HepG2 (cell line): ENCODE results near the gene SCFD1. TPM values are rescaled to one million over a fixed set of nuclear protein-coding genes. Genes with fewer than 3 reads are reported as not detected.

Source experiments
- BATF2 ChIP-seq: sonication (generic); formaldehyde crosslinking; IDR thresholded peaks from 2 replicates; pipeline ENCODE4 v1.8.0; 2022; ENCODE audit warnings: mild to moderate bottlenecking, missing genetic modification reagents, moderate library complexity
- ESRRA ChIP-seq: sonication (generic); formaldehyde crosslinking; IDR thresholded peaks from 2 replicates; pipeline ENCODE4 v1.5.1; 2020; ENCODE audit warnings: mild to moderate bottlenecking, low read depth, missing genetic modification reagents
- ETS1 ChIP-seq: sonication (generic); formaldehyde crosslinking; IDR thresholded peaks from 2 replicates; pipeline ENCODE4 v1.4.0; 2020; ENCODE audit warnings: missing genetic modification reagents
- HNF1B ChIP-seq: sonication (generic); formaldehyde crosslinking; IDR thresholded peaks from 2 replicates; pipeline ENCODE4 v1.5.1; 2020; ENCODE audit warnings: mild to moderate bottlenecking, moderate library complexity, missing genetic modification reagents
- HNRNPL ChIP-seq: fragments of 200-400 bp; formaldehyde crosslinking; IDR thresholded peaks from 2 replicates; pipeline ENCODE4 v1.6.1; 2017; ENCODE audit warnings: mild to moderate bottlenecking, low read depth, low read length
- KLF15 ChIP-seq: sonication (generic); formaldehyde crosslinking; IDR thresholded peaks from 2 replicates; pipeline ENCODE4 v1.8.1; 2023; ENCODE audit warnings: borderline replicate concordance, mild to moderate bottlenecking, inconsistent platforms, missing genetic modification reagents, mixed read lengths
- MAFF ChIP-seq: IDR thresholded peaks from 2 replicates; pipeline ENCODE4 v1.6.1; 2011; ENCODE audit warnings: low read depth, low read length, improper control_type of control experiment
- MTF2 ChIP-seq: sonication (generic); formaldehyde crosslinking; IDR thresholded peaks from 2 replicates; pipeline ENCODE4 v1.5.0; 2020; ENCODE audit warnings: missing genetic modification reagents, borderline replicate concordance
- NFKB2 ChIP-seq: sonication (generic); formaldehyde crosslinking; IDR thresholded peaks from 2 replicates; pipeline ENCODE4 v1.4.0; 2020; ENCODE audit warnings: missing genetic modification reagents, borderline replicate concordance
- NR2F6 ChIP-seq, 2 experiments: IDR thresholded peaks; 2 replicates each; pipeline ENCODE4 v1.6.1; 2016; ENCODE audit warnings: antibody characterized with exemption in 1 of 2, mild to moderate bottlenecking in 1 of 2
- ONECUT2 ChIP-seq: sonication (generic); formaldehyde crosslinking; IDR thresholded peaks from 2 replicates; pipeline ENCODE4 v1.4.0; 2020; ENCODE audit warnings: missing genetic modification reagents
- POGZ ChIP-seq: sonication (generic); formaldehyde crosslinking; IDR thresholded peaks from 2 replicates; pipeline ENCODE4 v1.4.0; 2020; ENCODE audit warnings: mild to moderate bottlenecking, missing genetic modification reagents
- SPEN ChIP-seq: sonication (generic); formaldehyde crosslinking; IDR thresholded peaks from 2 replicates; pipeline ENCODE4 v1.5.1; 2020; ENCODE audit warnings: low read depth, mild to moderate bottlenecking, missing genetic modification reagents
- ZBTB46 ChIP-seq: sonication (generic); formaldehyde crosslinking; IDR thresholded peaks from 2 replicates; pipeline ENCODE4 v1.4.0; 2020; ENCODE audit warnings: mild to moderate bottlenecking, missing genetic modification reagents, borderline replicate concordance
- ZBTB49 ChIP-seq: sonication (generic); formaldehyde crosslinking; IDR thresholded peaks from 2 replicates; pipeline ENCODE4 v1.4.0; 2020; ENCODE audit warnings: missing genetic modification reagents, borderline replicate concordance
- ZFP36L1 ChIP-seq: sonication (generic); formaldehyde crosslinking; IDR thresholded peaks from 2 replicates; pipeline ENCODE4 v1.8.0; 2022; ENCODE audit warnings: mild to moderate bottlenecking, missing genetic modification reagents, moderate library complexity
- ZNF276 ChIP-seq: sonication (generic); formaldehyde crosslinking; IDR thresholded peaks from 2 replicates; pipeline ENCODE4 v1.4.0; 2020; ENCODE audit warnings: mild to moderate bottlenecking, low read depth, missing genetic modification reagents
- ZNF564 ChIP-seq: sonication (generic); formaldehyde crosslinking; IDR thresholded peaks from 2 replicates; pipeline ENCODE4 v1.8.1; 2023; ENCODE audit warnings: mild to moderate bottlenecking, missing genetic modification reagents
- ZNF607 ChIP-seq: sonication (generic); formaldehyde crosslinking; IDR thresholded peaks from 2 replicates; pipeline ENCODE4 v1.5.1; 2020; ENCODE audit warnings: missing genetic modification reagents, mild to moderate bottlenecking, borderline replicate concordance
- polyA plus RNA-seq, 8 experiments: library from polyadenylated mRNA; depleted of rRNA in 3 of 8; stranded (reverse) in 7 of 8; unstranded in 1 of 8; fragments of >200 nt; fragmentation: Illumina TruSeq in 4 of 8; extraction: Trizol in 4 of 8; gene quantifications; 2 replicates each; pipeline versions ENCODE4 v1.2.1 to v1.2.3, GENCODE V29; 2011 to 2016; ENCODE audit warnings: low read depth in 4 of 8, missing spikeins in 1 of 8, mixed read lengths in 1 of 8; ENCODE audit not compliant: insufficient read depth in 1 of 8
- total RNA-seq, 5 experiments: library from RNA; depleted of rRNA; stranded (reverse); fragments of >200 nt; fragmentation: Illumina TruSeq; extraction: Trizol; gene quantifications; 2 replicates each; pipeline ENCODE4 v1.2.3, GENCODE V29; 2016; ENCODE audit warnings: low read depth in 1 of 5

Gene SCFD1
- total and polyA plus RNA-seq, 2 of the 13 experiments (the other 11 are each of a cell fraction or from before 2014, with no cell fraction given), result 235 to 256 TPM

GRCh38 chr14:30751646-30752416 lies 129.7 kb downstream of the SCFD1 start (continued):
- TF ChIP-seq HNRNPL (0 out of 2 replicates have a peak, but pooled peaks have one; percentile 52), ZNF564 (CRISPR knock-in tag) (no peak), MTF2 (CRISPR knock-in tag) (no peak), ESRRA (CRISPR knock-in tag) (no peak), POGZ (CRISPR knock-in tag) (no peak), ZBTB49 (CRISPR knock-in tag) (no peak), ZNF276 (CRISPR knock-in tag) (no peak), MAFF (no peak), KLF15 (no peak), ONECUT2 (CRISPR knock-in tag) (no peak), ETS1 (CRISPR knock-in tag) (no peak), ZBTB46 (CRISPR knock-in tag) (no peak), BATF2 (CRISPR knock-in tag) (no peak), ZNF607 (CRISPR knock-in tag) (peak; percentile 25; the same call in 1 of the 2 replicates), HNF1B (CRISPR knock-in tag) (no peak), SPEN (CRISPR knock-in tag) (no peak), ZFP36L1 (no peak), NR2F6 (IDR thresholded peaks at IDR 0.05) (peak; percentile 29; the same call in 1 of the 2 replicates), NR2F6 (CRISPR knock-in tag; IDR thresholded peaks at IDR 0.05) (no peak; the same call in 1 of the 2 replicates), NFKB2 (no peak)
